H1 (cell line): ENCODE measurements around the gene RFLNA. TPM values are rescaled to one million over a fixed set of nuclear protein-coding genes. Genes with fewer than 3 reads are reported as not detected.

Source experiments
- BRCA1 ChIP-seq: IDR thresholded peaks from 2 replicates; pipeline ENCODE4 v1.6.1; 2012; ENCODE audit warnings: low read depth, low read length, improper control_type of control experiment
- CHD2 ChIP-seq: IDR thresholded peaks from 2 replicates; pipeline ENCODE4 v1.6.1; 2012; ENCODE audit warnings: low read length, improper control_type of control experiment
- NRF1 ChIP-seq: IDR thresholded peaks from 2 replicates; pipeline ENCODE4 v1.6.1; 2011; ENCODE audit warnings: mild to moderate bottlenecking, low read depth, low read length, improper control_type of control experiment
- POLR2A ChIP-seq, 2 experiments: IDR thresholded peaks; 1 replicate in 1 of 2; 2 replicates in 1 of 2; pipeline ENCODE4 v1.6.1; 2011; ENCODE audit warnings: low read depth in 2 of 2, low read length in 2 of 2, mild to moderate bottlenecking in 2 of 2; ENCODE audit errors: control extremely low read depth in 1 of 2
- TAF7 ChIP-seq: optimal IDR thresholded peaks from 2 replicates; pipeline ENCODE3; 2011; ENCODE audit warnings: low read depth, mild to moderate bottlenecking, inconsistent platforms, low read length, moderate library complexity, borderline replicate concordance
- ZNF274 ChIP-seq: IDR thresholded peaks from 2 replicates; pipeline ENCODE4 v1.7.0; 2012; ENCODE audit warnings: low read length, borderline replicate concordance; ENCODE audit errors: extremely low read depth
- polyA plus RNA-seq, 7 experiments: library from polyadenylated mRNA; depleted of rRNA in 3 of 7; stranded (reverse) in 5 of 7; unstranded in 2 of 7; fragments of >200 nt in 5 of 7; fragments of 200-250 nt in 2 of 7; gene quantifications; 1 replicate in 5 of 7; 2 replicates in 1 of 7; 4 replicates in 1 of 7; pipeline versions ENCODE4 v1.2.1 to v1.2.3, GENCODE V29; 2011 to 2013; ENCODE audit warnings: missing spikeins in 2 of 7, mixed read lengths in 2 of 7
- total RNA-seq: library from RNA; stranded (reverse); fragmentation: NEBNext Ultra II Directional; extraction: Animal tissue kit (Norgen Biotek cat#: 25700); gene quantifications from 2 replicates; pipeline ENCODE4 v1.2.1, GENCODE V29; 2021
- TF ChIP-seq, protein P1 (sequence below): IDR thresholded peaks from 2 replicates; pipeline ENCODE4 v1.6.1; 2012; ENCODE audit warnings: low read length, inconsistent platforms

The RFLNA gene
- total and polyA plus RNA-seq, 2 of the 8 experiments (the other 6 are each of a cell fraction or from before 2014, with no cell fraction given): 6.4 to 6.6 TPM

DNA sequence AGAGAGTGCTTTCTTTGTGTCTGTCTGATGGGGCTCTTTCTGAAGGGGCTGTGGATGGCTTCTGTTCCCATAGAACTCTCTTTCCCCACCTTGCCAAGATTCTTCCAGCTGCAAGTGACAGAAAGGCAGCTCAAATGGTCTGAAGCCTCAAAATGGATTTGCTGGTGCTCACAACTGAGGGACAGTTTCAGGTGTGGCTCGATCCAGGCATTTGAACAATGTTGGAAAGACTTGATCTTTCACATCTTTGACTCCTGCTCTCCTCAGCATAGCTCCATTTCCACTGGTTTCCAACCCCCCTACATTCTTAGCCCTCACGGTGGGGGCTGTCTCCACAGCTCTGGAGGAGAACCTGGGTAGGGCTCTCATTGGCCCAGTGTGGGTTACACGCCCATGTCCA, 15.9 kb downstream of the RFLNA start (continued):
- TF ChIP-seq, protein P1, sequence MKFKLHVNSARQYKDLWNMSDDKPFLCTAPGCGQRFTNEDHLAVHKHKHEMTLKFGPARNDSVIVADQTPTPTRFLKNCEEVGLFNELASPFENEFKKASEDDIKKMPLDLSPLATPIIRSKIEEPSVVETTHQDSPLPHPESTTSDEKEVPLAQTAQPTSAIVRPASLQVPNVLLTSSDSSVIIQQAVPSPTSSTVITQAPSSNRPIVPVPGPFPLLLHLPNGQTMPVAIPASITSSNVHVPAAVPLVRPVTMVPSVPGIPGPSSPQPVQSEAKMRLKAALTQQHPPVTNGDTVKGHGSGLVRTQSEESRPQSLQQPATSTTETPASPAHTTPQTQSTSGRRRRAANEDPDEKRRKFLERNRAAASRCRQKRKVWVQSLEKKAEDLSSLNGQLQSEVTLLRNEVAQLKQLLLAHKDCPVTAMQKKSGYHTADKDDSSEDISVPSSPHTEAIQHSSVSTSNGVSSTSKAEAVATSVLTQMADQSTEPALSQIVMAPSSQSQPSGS: no peak
- TF ChIP-seq CHD2: no peak
- no peak for TF ChIP-seq TAF7
- TF ChIP-seq NRF1: no peak
- no peak for TF ChIP-seq POLR2A (IDR thresholded peaks at IDR 0.05; ENCODE audit: control extremely low read depth in 1 of 2, low read depth in 2 of 2, low read length in 2 of 2)
- no peak for TF ChIP-seq BRCA1
- no peak for TF ChIP-seq ZNF274
